GM18951 (cell line): ENCODE data around the gene CHTOP.

Source experiments
- POLR2A ChIP-seq: IDR thresholded peaks from 4 replicates; pipeline ENCODE4 v1.6.1; 2011; ENCODE audit warnings: mild to moderate bottlenecking; ENCODE audit not compliant: insufficient read length, insufficient read depth; ENCODE audit errors: extremely low read depth
- in situ Hi-C: fragments of 300-500 bp; cut with MboI; formaldehyde crosslinking; loops from one replicate; pipeline ENCODE4 v1.12.0; 2022; ENCODE audit warnings: low sequenced_read_pairs, mixed read lengths, inconsistent platforms; ENCODE audit not compliant: unreplicated experiment

CHTOP gene

GRCh38 chr1:153669606-153670005 lies 35.7 kb downstream of the CHTOP start:
- no peak for TF ChIP-seq POLR2A
- in situ Hi-C loops: loop anchor here (10.0 kb wide), 1 partner anchor 315 kb away; the partner anchor contains the start of gene RAB13

GRCh38 chr1:153670257-153670858 lies 36.5 kb downstream of the CHTOP start:
- in situ Hi-C loops: loop anchor here (10.0 kb wide), 1 partner anchor 314 kb away; the partner anchor contains the start of gene RAB13
- TF ChIP-seq POLR2A: no peak

GRCh38 chr1:153670859-153671627 lies 37.2 kb downstream of the CHTOP start, which contains the start of gene ILF2:
Gene ILF2, minus strand, starts transcription at chr1:153670993. Its CDS starts 71 bp downstream, at chr1:153670922.
- peak; percentile 83 for TF ChIP-seq POLR2A
- in situ Hi-C loops: loop anchor here (10.0 kb wide), 1 partner anchor 314 kb away; the partner anchor contains the start of gene RAB13

GRCh38 chr1:153671628-153672353 lies 37.9 kb downstream of the CHTOP start:
- in situ Hi-C loops: loop anchor here (10.0 kb wide), 1 partner anchor 313 kb away; the partner anchor contains the start of gene RAB13

- no peak for TF ChIP-seq POLR2A
- in situ Hi-C loops: loop anchor here (10.0 kb wide), 1 partner anchor 311 kb away; the partner anchor contains the start of gene RAB13
Measured at GRCh38 chr1:153673511-153673910, 39.6 kb downstream of the CHTOP start.

- in situ Hi-C loops: loop anchor here (5.0 to 10.0 kb wide), 2 partner anchors 69 to 307 kb away; partner anchors contain the start of gene RAB13
- TF ChIP-seq POLR2A: no peak
Measured at GRCh38 chr1:153677718-153678518, 44.1 kb downstream of the CHTOP start.

- in situ Hi-C loops: loop anchor here (5.0 to 10.0 kb wide), 2 partner anchors 69 to 306 kb away; partner anchors contain the start of gene RAB13
- TF ChIP-seq POLR2A: no peak
Measured at GRCh38 chr1:153678519-153679336, 44.9 kb downstream of the CHTOP start, which contains the start of gene NPR1. Gene NPR1, plus strand, starts transcription at chr1:153678688. Its CDS starts 421 bp downstream, at chr1:153679109.

- TF ChIP-seq POLR2A: no peak
- in situ Hi-C loops: loop anchor here (5.0 to 10.0 kb wide), 2 partner anchors 68 to 305 kb away; partner anchors contain the start of gene RAB13
Measured at GRCh38 chr1:153679337-153680119, 45.7 kb downstream of the CHTOP start.

GRCh38 chr1:153680120-153680403 lies 46.2 kb downstream of the CHTOP start:
- in situ Hi-C loops: no loop called here
- no peak for TF ChIP-seq POLR2A

GRCh38 chr1:153682730-153683129 lies 48.9 kb downstream of the CHTOP start:
- in situ Hi-C loops: no loop called here
- TF ChIP-seq POLR2A: no peak

- in situ Hi-C loops: no loop called here
- TF ChIP-seq POLR2A: no peak
Measured at GRCh38 chr1:153683854-153684253, 50.0 kb downstream of the CHTOP start.
